K562 (cell line): ENCODE results near the gene ACAP3. TPM values are rescaled to one million over a fixed set of nuclear protein-coding genes. Genes with fewer than 3 reads are reported as not detected.

Source experiments
- ARHGAP35 ChIP-seq: fragments of 450-650 bp; IDR thresholded peaks from 2 replicates; pipeline ENCODE4 v1.6.1; 2018; ENCODE audit not compliant: partially characterized antibody
- ARID1B ChIP-seq: fragments of 450-650 bp; IDR thresholded peaks from 2 replicates; pipeline ENCODE4 v1.6.1; 2016; ENCODE audit warnings: antibody characterized with exemption, mild to moderate bottlenecking, inconsistent platforms
- CBFA2T2 ChIP-seq: fragments of 450-650 bp; conservative IDR thresholded peaks from 2 replicates; pipeline ENCODE4 v1.6.1; 2017; ENCODE audit warnings: mild to moderate bottlenecking
- ELF1 ChIP-seq: fragments of 200-800 bp; sonication (Bioruptor generic); IDR thresholded peaks from 2 replicates; pipeline ENCODE4 v1.6.1; 2016; ENCODE audit warnings: missing genetic modification characterization, missing compliant biosample characterization
- HDAC3 ChIP-seq: fragments of 450-650 bp; IDR thresholded peaks from 2 replicates; pipeline ENCODE4 v1.6.1; 2018; ENCODE audit warnings: borderline replicate concordance, mild to moderate bottlenecking, moderate library complexity; ENCODE audit not compliant: partially characterized antibody
- IFI16 ChIP-seq: fragments of 250-450 bp; sonication (Bioruptor Pico); IDR thresholded peaks from 2 replicates; pipeline ENCODE4 v2.1.2; 2022; ENCODE audit warnings: mild to moderate bottlenecking, inconsistent platforms
- KLF10 ChIP-seq: fragments of 250-450 bp; sonication (Bioruptor Pico); IDR thresholded peaks from 2 replicates; pipeline ENCODE4 v1.6.1; 2021; ENCODE audit warnings: matching md5 sums
- MAZ ChIP-seq, 2 experiments: fragments of 450-650 bp in 1 of 2; sonication (generic) in 1 of 2; formaldehyde crosslinking; IDR thresholded peaks in 1 of 2; conservative IDR thresholded peaks in 1 of 2; 2 replicates each; pipeline versions ENCODE4 v1.4.0 to v1.5.0; 2020; ENCODE audit warnings: mild to moderate bottlenecking in 1 of 2, missing genetic modification reagents in 1 of 2
- MBD1 ChIP-seq: fragments of 250-450 bp; sonication (Bioruptor Pico); IDR thresholded peaks from 2 replicates; pipeline ENCODE4 v1.8.0; 2022; ENCODE audit warnings: inconsistent platforms
- MCM2 ChIP-seq: fragments of 450-650 bp; IDR thresholded peaks from 2 replicates; pipeline ENCODE4 v1.6.1; 2017; ENCODE audit warnings: low read depth, mild to moderate bottlenecking
- MECOM ChIP-seq: fragments of 250-450 bp; sonication (Bioruptor Pico); IDR thresholded peaks from 2 replicates; pipeline ENCODE4 v1.8.0; 2022; ENCODE audit warnings: inconsistent platforms
- MIER1 ChIP-seq: fragments of 450-650 bp; IDR thresholded peaks from 2 replicates; pipeline ENCODE4 v1.6.1; 2016; ENCODE audit warnings: antibody characterized with exemption, mild to moderate bottlenecking, low read depth
- MYC ChIP-seq, 2 experiments: fragments of 250-450 bp in 1 of 2; sonication (Bioruptor Pico) in 1 of 2; IDR thresholded peaks; 2 replicates each; pipeline versions ENCODE4 v1.5.1 to v1.6.1; 2012 to 2021; ENCODE audit warnings: low read depth in 2 of 2, borderline replicate concordance in 1 of 2, improper control_type of control experiment in 1 of 2, low read length in 1 of 2, mild to moderate bottlenecking in 1 of 2, moderate library complexity in 1 of 2
- PHF21A ChIP-seq: fragments of 450-650 bp; IDR thresholded peaks from 2 replicates; pipeline ENCODE4 v1.6.1; 2017; ENCODE audit warnings: low read depth, borderline replicate concordance
- RNF219 ChIP-seq: fragments of 250-450 bp; sonication (Bioruptor Pico); IDR thresholded peaks from 2 replicates; pipeline ENCODE4 v1.5.0; 2022; ENCODE audit warnings: mild to moderate bottlenecking
- SAFB2 ChIP-seq: fragments of 200-400 bp; formaldehyde crosslinking; IDR thresholded peaks from 2 replicates; pipeline ENCODE4 v1.6.1; 2018; ENCODE audit warnings: borderline replicate concordance, low read length, low read depth, moderate library complexity; ENCODE audit not compliant: severe bottlenecking
- SMARCA5 ChIP-seq: fragments of 450-650 bp; IDR thresholded peaks from 2 replicates; pipeline ENCODE4 v1.6.1; 2016
- SMARCB1 ChIP-seq: IDR thresholded peaks from 2 replicates; pipeline ENCODE4 v1.6.1; 2011; ENCODE audit warnings: improper control_type of control experiment, low read depth; ENCODE audit not compliant: insufficient read length
- TEAD2 ChIP-seq: fragments of 450-650 bp; IDR thresholded peaks from 2 replicates; pipeline ENCODE4 v1.6.1; 2016; ENCODE audit warnings: missing genetic modification characterization, control low read depth, missing compliant biosample characterization
- ZNF274 ChIP-seq: IDR thresholded peaks from 2 replicates; pipeline ENCODE4 v1.6.1; 2011; ENCODE audit warnings: low read depth, mild to moderate bottlenecking, low read length, moderate library complexity, borderline replicate concordance
- ZNF584 ChIP-seq: fragments of 200-800 bp; sonication (Bioruptor generic); IDR thresholded peaks from 2 replicates; pipeline ENCODE4 v1.6.1; 2016; ENCODE audit warnings: low read depth, mild to moderate bottlenecking, missing genetic modification characterization, missing compliant biosample characterization
- ZNF79 ChIP-seq: fragments of 250-450 bp; sonication (Bioruptor Pico); IDR thresholded peaks from 2 replicates; pipeline ENCODE4 v1.4.0; 2020; ENCODE audit warnings: low read depth, mild to moderate bottlenecking, moderate library complexity
- polyA plus RNA-seq, 8 experiments: library from polyadenylated mRNA; depleted of rRNA in 4 of 8; stranded (reverse) in 5 of 8; unstranded in 3 of 8; fragments of >200 nt; fragmentation: Nextera tagmentation in 2 of 8; fragmentation: Illumina TruSeq in 1 of 8; extraction: Ambion mirVana in 2 of 8; extraction: Trizol in 1 of 8; gene quantifications; 2 replicates each; pipeline versions ENCODE4 v1.2.1 to v1.2.3, GENCODE V29; 2011 to 2014; ENCODE audit warnings: inconsistent platforms in 1 of 8, missing spikeins in 1 of 8
- total RNA-seq, 7 experiments: library from RNA; depleted of rRNA in 6 of 7; stranded (reverse); fragments of >200 nt in 6 of 7; fragmentation: Illumina TruSeq in 2 of 7; extraction: Trizol in 2 of 7; gene quantifications; 2 replicates each; pipeline versions ENCODE4 v1.2.1 to v1.2.3, GENCODE V29; 2011 to 2021; ENCODE audit warnings: low replicate concordance in 1 of 7
- TF ChIP-seq, protein P1 (sequence below): fragments of 450-650 bp; formaldehyde crosslinking; IDR thresholded peaks from 2 replicates; pipeline ENCODE4 v1.4.0; 2022; ENCODE audit warnings: missing genetic modification characterization

The ACAP3 gene
- total and polyA plus RNA-seq, 9 of the 15 experiments (the other 6 are each of a cell fraction or from before 2014, with no cell fraction given), result 0.01 to 49.0 (median 12.0) TPM

DNA sequence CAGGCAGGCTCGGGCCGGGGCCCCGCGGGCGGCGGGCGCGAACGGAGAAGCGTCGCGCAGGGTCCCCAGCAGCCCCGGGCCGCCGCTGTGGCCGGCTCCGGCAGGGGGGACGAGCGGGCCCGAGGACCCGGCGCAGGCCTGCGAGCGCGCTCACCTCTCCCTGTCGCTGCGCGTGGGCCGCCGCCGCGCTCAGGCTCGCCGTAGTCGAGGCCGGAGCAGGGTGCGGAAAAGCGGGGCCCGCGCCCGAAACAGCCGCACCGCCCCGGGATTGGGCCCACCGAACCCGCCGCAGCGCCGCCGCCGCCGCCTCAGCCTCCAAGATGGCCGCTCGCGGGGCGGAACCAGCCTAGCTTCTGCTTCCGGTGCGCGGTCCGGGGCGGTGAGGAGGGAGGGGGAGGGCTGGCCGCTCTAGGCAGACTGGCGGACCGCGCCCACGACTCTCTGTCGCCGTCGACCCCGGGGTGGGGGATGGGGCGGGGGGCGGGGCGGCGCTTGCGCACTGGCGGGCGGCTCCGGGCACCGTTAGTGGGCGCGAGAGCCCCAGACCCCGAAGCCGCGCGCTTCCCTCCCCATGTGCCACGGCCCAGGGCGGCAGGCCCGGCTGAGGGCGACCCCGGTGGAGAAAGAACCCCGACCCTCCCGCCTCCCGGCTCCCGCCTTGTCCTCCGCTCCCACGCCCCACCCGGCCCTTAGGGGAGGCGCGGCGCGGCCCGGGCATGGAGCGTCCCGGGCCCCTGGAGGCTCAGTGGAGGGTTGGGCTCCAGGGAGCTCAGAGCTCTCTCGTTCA is 34.0 kb downstream of the ACAP3 start, which contains the start of gene UBE2J2 (continued):
- no peak for TF ChIP-seq KLF10 (CRISPR knock-in tag)
- TF ChIP-seq SMARCB1, result no peak
- no peak for TF ChIP-seq TEAD2 (tag)
- no peak for TF ChIP-seq ZNF274
- no peak for TF ChIP-seq SAFB2
- no peak for TF ChIP-seq PHF21A
- TF ChIP-seq MECOM (CRISPR knock-in tag), result no peak
- peak; percentile 80 for TF ChIP-seq ELF1
- no peak for TF ChIP-seq IFI16 (CRISPR knock-in tag)
- no peak for TF ChIP-seq MCM2
- TF ChIP-seq MYC (IDR thresholded peaks at IDR 0.05; ENCODE audit: low read depth, low read length), result peak; percentile 62; the same call in 1 of the 2 replicates
- peak; percentile 43; the same call in 1 of the 2 replicates for TF ChIP-seq MYC (CRISPR knock-in tag; IDR thresholded peaks at IDR 0.05; ENCODE audit: borderline replicate concordance, low read depth)
- TF ChIP-seq MAZ (CRISPR knock-in tag; conservative IDR thresholded peaks at IDR 0.05 in 1 of 2, IDR thresholded peaks at IDR 0.05 in 1 of 2), result peak; percentile 85 to 93
- no peak for TF ChIP-seq SMARCA5
- TF ChIP-seq HDAC3, result no peak
- no peak for TF ChIP-seq ZNF79 (CRISPR knock-in tag)
- TF ChIP-seq MBD1 (CRISPR knock-in tag), result no peak
- TF ChIP-seq MIER1, result no peak
- no peak for TF ChIP-seq ZNF584 (CRISPR knock-in tag)
- TF ChIP-seq CBFA2T2, result no peak
- no peak for TF ChIP-seq RNF219 (CRISPR knock-in tag)
- no peak for TF ChIP-seq ARID1B
- TF ChIP-seq, protein P1, sequence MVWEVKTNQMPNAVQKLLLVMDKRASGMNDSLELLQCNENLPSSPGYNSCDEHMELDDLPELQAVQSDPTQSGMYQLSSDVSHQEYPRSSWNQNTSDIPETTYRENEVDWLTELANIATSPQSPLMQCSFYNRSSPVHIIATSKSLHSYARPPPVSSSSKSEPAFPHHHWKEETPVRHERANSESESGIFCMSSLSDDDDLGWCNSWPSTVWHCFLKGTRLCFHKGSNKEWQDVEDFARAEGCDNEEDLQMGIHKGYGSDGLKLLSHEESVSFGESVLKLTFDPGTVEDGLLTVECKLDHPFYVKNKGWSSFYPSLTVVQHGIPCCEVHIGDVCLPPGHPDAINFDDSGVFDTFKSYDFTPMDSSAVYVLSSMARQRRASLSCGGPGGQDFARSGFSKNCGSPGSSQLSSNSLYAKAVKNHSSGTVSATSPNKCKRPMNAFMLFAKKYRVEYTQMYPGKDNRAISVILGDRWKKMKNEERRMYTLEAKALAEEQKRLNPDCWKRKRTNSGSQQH (CRISPR knock-in tag), result no peak
- no peak for TF ChIP-seq ARHGAP35
